ENCODE measurements around the gene CAMKK2. TPM values are rescaled to one million over a fixed set of nuclear protein-coding genes. Genes with fewer than 3 reads are reported as not detected.
"Not testable (repeated sequence)": the region's sequence is repeated elsewhere in the genome, so short reads cannot be mapped to it uniquely, and the experiment has no call there.

CAMKK2 gene
- total RNA-seq, 1 experiment from 2014 or later, result 11.7 TPM

GRCh38 chr12:121227294-121227693 lies 69.2 kb downstream of the CAMKK2 start:
- peak overlapping the region; percentile 56 for H3K9ac ChIP-seq (ENCODE audit: low read length)
- H3K9me3 ChIP-seq (ENCODE audit: low read length), result no peaks in the 10 kb centered on the region
- H3K27ac ChIP-seq (ENCODE audit: low read length), result peak overlapping the region; percentile 77
- H3K4me1 ChIP-seq (ENCODE audit: low read length), result peaks cover 11% of the 10 kb centered on the region
- H3K4me3 ChIP-seq (ENCODE audit: low read length), result peak overlapping the region; percentile 29; the same call in 1 of the 2 replicates
- no peaks in the 10 kb centered on the region for H3K9me2 ChIP-seq (replicated peaks; ENCODE audit: insufficient read depth, low read length)
- no peaks in the 10 kb centered on the region for H3K27me3 ChIP-seq (ENCODE audit: low read length)
- no peaks in the 10 kb centered on the region for H3K36me3 ChIP-seq (ENCODE audit: insufficient read depth, low read length)
- H3K79me2 ChIP-seq (ENCODE audit: low read length), result no peaks in the 10 kb centered on the region
- peak; percentile 79 for DNase-seq
- H4K20me1 ChIP-seq (ENCODE audit: insufficient read depth, low read depth, low read length), result no peaks in the 10 kb centered on the region
- no peak overlapping the region; the same call in 1 of the 2 replicates for H2AFZ ChIP-seq (ENCODE audit: low read length)
- peak overlapping the region; percentile 63 for H3K4me2 ChIP-seq (ENCODE audit: low read depth, low read length, poor library complexity, severe bottlenecking)

- H3K9ac ChIP-seq (ENCODE audit: low read length), result peak overlapping the region; percentile 56
- peak overlapping the region; percentile 77 for H3K27ac ChIP-seq (ENCODE audit: low read length)
- H3K79me2 ChIP-seq (ENCODE audit: low read length); H4K20me1 ChIP-seq (ENCODE audit: insufficient read depth, low read depth, low read length); H3K36me3 ChIP-seq (ENCODE audit: insufficient read depth, low read length); H3K27me3 ChIP-seq (ENCODE audit: low read length); H3K9me3 ChIP-seq (ENCODE audit: low read length); H3K9me2 ChIP-seq (replicated peaks; ENCODE audit: insufficient read depth, low read length); H2AFZ ChIP-seq (ENCODE audit: low read length); DNase-seq: not testable (repeated sequence)
- H3K4me1 ChIP-seq (ENCODE audit: low read length), result peaks cover 11% of the 10 kb centered on the region
- peak overlapping the region; percentile 63 for H3K4me2 ChIP-seq (ENCODE audit: low read depth, low read length, poor library complexity, severe bottlenecking)
- H3K4me3 ChIP-seq (ENCODE audit: low read length), result peak overlapping the region; percentile 29; the same call in 1 of the 2 replicates
Observed at GRCh38 chr12:121226871-121227270, 69.6 kb downstream of the CAMKK2 start.

DNA sequence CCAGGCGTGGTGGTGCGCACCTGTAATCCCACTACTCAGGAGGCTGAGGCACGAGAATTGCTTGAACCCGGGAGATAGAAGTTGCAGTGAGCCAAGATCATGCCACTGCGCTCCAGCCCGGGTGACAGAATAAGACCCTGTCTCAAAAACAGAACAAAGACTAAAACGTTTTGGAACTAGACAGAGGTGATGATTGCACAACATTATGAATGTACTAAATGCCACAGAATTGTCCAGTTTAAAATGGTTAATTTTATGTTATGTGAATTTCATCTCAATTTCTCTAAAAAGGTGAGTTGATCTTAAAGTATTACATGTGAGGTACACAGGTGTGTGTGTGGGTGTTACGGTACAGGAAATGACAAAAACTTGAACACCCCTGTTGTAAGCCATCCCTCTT lies 70.1 kb downstream of the CAMKK2 start:
- H3K4me2 ChIP-seq (ENCODE audit: low read depth, low read length, poor library complexity, severe bottlenecking), result no peak overlapping the region
- H2AFZ ChIP-seq (ENCODE audit: low read length), result no peak overlapping the region
- H3K4me1 ChIP-seq (ENCODE audit: low read length), result peaks cover 11% of the 10 kb centered on the region
- no peak overlapping the region for H3K4me3 ChIP-seq (ENCODE audit: low read length)
- H3K9me2 ChIP-seq (replicated peaks; ENCODE audit: insufficient read depth, low read length), result no peaks in the 10 kb centered on the region
- H3K36me3 ChIP-seq (ENCODE audit: insufficient read depth, low read length), result no peaks in the 10 kb centered on the region
- H3K9me3 ChIP-seq (ENCODE audit: low read length), result no peaks in the 10 kb centered on the region
- no peak overlapping the region for H3K27ac ChIP-seq (ENCODE audit: low read length)
- DNase-seq, result no peak
- H3K27me3 ChIP-seq (ENCODE audit: low read length), result no peaks in the 10 kb centered on the region
- H3K79me2 ChIP-seq (ENCODE audit: low read length), result no peaks in the 10 kb centered on the region
- H3K9ac ChIP-seq (ENCODE audit: low read length), result no peak overlapping the region
- H4K20me1 ChIP-seq (ENCODE audit: insufficient read depth, low read depth, low read length), result no peaks in the 10 kb centered on the region

GRCh38 chr12:121224591-121224990 lies 71.9 kb downstream of the CAMKK2 start:
- H3K4me3 ChIP-seq (ENCODE audit: low read length), result no peak overlapping the region
- no peak overlapping the region for H3K4me2 ChIP-seq (ENCODE audit: low read depth, low read length, poor library complexity, severe bottlenecking)
- H3K9me3 ChIP-seq (ENCODE audit: low read length), result no peaks in the 10 kb centered on the region
- peaks cover 11% of the 10 kb centered on the region for H3K4me1 ChIP-seq (ENCODE audit: low read length)
- no peaks in the 10 kb centered on the region for H4K20me1 ChIP-seq (ENCODE audit: insufficient read depth, low read depth, low read length)
- H3K9ac ChIP-seq (ENCODE audit: low read length), result no peak overlapping the region
- DNase-seq, result no peak
- H3K27ac ChIP-seq (ENCODE audit: low read length), result no peak overlapping the region
- H3K27me3 ChIP-seq (ENCODE audit: low read length), result no peaks in the 10 kb centered on the region
- no peaks in the 10 kb centered on the region for H3K9me2 ChIP-seq (replicated peaks; ENCODE audit: insufficient read depth, low read length)
- no peak overlapping the region for H2AFZ ChIP-seq (ENCODE audit: low read length)
- no peaks in the 10 kb centered on the region for H3K36me3 ChIP-seq (ENCODE audit: insufficient read depth, low read length)
- H3K79me2 ChIP-seq (ENCODE audit: low read length), result no peaks in the 10 kb centered on the region

DNA sequence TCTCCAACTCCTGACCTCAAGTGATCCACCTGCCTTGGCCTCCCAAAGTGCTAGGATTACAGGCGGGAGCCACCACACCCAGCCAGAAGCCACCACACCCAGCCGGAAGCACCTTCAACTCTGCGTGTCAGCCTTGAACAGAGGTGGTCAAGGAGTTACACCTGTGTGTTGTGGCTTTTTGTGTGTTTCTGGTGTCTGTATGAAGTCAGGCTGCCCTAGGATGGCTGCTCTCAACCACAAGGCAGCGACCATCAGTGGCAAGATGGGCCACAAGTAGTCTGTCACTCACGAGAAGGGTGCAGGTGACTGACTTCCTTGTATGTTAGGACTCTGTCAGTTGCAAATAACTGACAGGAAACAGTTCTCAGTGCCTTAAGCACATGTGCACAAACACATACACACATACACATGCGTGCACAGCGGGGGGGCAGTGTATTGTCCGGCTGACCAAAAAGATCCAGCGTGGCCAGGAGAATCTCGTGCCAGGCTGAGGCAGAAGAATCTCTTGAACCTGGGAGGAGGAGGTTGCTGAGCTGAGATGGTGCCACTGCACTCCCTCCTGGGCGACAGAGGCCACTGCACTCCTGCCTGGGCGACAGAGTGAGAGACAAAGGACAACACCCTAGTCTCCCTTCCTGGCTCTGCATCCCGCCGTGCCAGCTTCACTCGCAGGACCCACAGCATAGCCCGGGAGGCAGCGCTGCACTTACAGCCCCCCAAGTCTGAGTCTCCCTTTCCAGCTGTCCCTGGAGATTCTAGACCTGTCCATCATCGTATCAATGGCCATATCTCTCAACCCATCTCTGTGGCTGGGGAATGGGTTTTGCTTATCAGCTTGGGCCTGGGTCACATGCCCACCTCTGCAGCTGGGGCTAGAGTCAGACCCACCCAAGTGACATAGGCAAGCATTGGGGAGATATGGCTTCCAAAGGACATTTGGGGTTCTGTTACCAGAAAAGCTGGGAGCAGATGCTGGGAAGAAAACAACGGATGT lies 72.9 kb downstream of the CAMKK2 start:
- H2AFZ ChIP-seq (ENCODE audit: low read length), result no peak overlapping the region
- no peak overlapping the region for H3K27ac ChIP-seq (ENCODE audit: low read length)
- no peak overlapping the region for H3K4me2 ChIP-seq (ENCODE audit: low read depth, low read length, poor library complexity, severe bottlenecking)
- no peak overlapping the region for H3K4me3 ChIP-seq (ENCODE audit: low read length)
- H3K36me3 ChIP-seq (ENCODE audit: insufficient read depth, low read length), result no peaks in the 10 kb centered on the region
- H3K27me3 ChIP-seq (ENCODE audit: low read length), result no peaks in the 10 kb centered on the region
- no peak overlapping the region for H3K9ac ChIP-seq (ENCODE audit: low read length)
- H3K79me2 ChIP-seq (ENCODE audit: low read length), result no peaks in the 10 kb centered on the region
- H4K20me1 ChIP-seq (ENCODE audit: insufficient read depth, low read depth, low read length), result no peaks in the 10 kb centered on the region
- H3K9me3 ChIP-seq (ENCODE audit: low read length), result no peaks in the 10 kb centered on the region
- DNase-seq, result peak; percentile 66
- H3K4me1 ChIP-seq (ENCODE audit: low read length), result peaks cover 11% of the 10 kb centered on the region
- no peaks in the 10 kb centered on the region for H3K9me2 ChIP-seq (replicated peaks; ENCODE audit: insufficient read depth, low read length)

GRCh38 chr12:121222847-121223246 lies 73.7 kb downstream of the CAMKK2 start:
- Histone ChIP-seq H3K36me3 (ENCODE audit: insufficient read depth, low read length) (no peaks in the 10 kb centered on the region), H3K79me2 (ENCODE audit: low read length) (no peaks in the 10 kb centered on the region), H3K4me2 (ENCODE audit: low read depth, low read length, poor library complexity, severe bottlenecking) (no peak overlapping the region), H2AFZ (ENCODE audit: low read length) (no peak overlapping the region), H3K4me3 (ENCODE audit: low read length) (no peak overlapping the region), H4K20me1 (ENCODE audit: insufficient read depth, low read depth, low read length) (no peaks in the 10 kb centered on the region), H3K27ac (ENCODE audit: low read length) (no peak overlapping the region), H3K9me3 (ENCODE audit: low read length) (no peaks in the 10 kb centered on the region), H3K4me1 (ENCODE audit: low read length) (peaks cover 10% of the 10 kb centered on the region), H3K9me2 (replicated peaks; ENCODE audit: insufficient read depth, low read length) (no peaks in the 10 kb centered on the region), H3K27me3 (ENCODE audit: low read length) (no peaks in the 10 kb centered on the region), H3K9ac (ENCODE audit: low read length) (no peak overlapping the region)
- no peak for DNase-seq

GRCh38 chr12:121219353-121219986 lies 77.0 kb downstream of the CAMKK2 start:
- Histone ChIP-seq H3K9me3 (ENCODE audit: low read length) (no peaks in the 10 kb centered on the region), H3K4me3 (ENCODE audit: low read length) (no peak overlapping the region), H2AFZ (ENCODE audit: low read length) (no peak overlapping the region), H3K4me2 (ENCODE audit: low read depth, low read length, poor library complexity, severe bottlenecking) (no peak overlapping the region), H3K27me3 (ENCODE audit: low read length) (no peaks in the 10 kb centered on the region), H3K79me2 (ENCODE audit: low read length) (no peaks in the 10 kb centered on the region), H3K36me3 (ENCODE audit: insufficient read depth, low read length) (no peaks in the 10 kb centered on the region), H3K9ac (ENCODE audit: low read length) (no peak overlapping the region), H3K4me1 (ENCODE audit: low read length) (no peaks in the 10 kb centered on the region; the same call in 1 of the 2 replicates), H4K20me1 (ENCODE audit: insufficient read depth, low read depth, low read length) (no peaks in the 10 kb centered on the region), H3K9me2 (replicated peaks; ENCODE audit: insufficient read depth, low read length) (no peaks in the 10 kb centered on the region), H3K27ac (ENCODE audit: low read length) (no peak overlapping the region)
- no peak for DNase-seq

Data from Karpas-422 (cell line).